ENCODE data around the gene FOXN3.

FOXN3 gene

GRCh38 chr14:89382901-89383845, 33.9 kb downstream of the FOXN3 start:
- DNase-seq = no peak

- DNase-seq = no peak
Measured at GRCh38 chr14:89382487-89382886, 34.5 kb downstream of the FOXN3 start.

- DNase-seq = no peak
Measured at GRCh38 chr14:89379891-89380820, 36.9 kb downstream of the FOXN3 start.

- DNase-seq = no peak
Measured at GRCh38 chr14:89379006-89379405, 38.0 kb downstream of the FOXN3 start.

GRCh38 chr14:89378119-89378518, 38.9 kb downstream of the FOXN3 start:
- peak; percentile 13 to 65 for DNase-seq

GRCh38 chr14:89377544-89377943, 39.5 kb downstream of the FOXN3 start:
- DNase-seq = no peak

- no peak for DNase-seq
Measured at GRCh38 chr14:89374908-89375307, 42.1 kb downstream of the FOXN3 start.

- DNase-seq = no peak
Measured at GRCh38 chr14:89373185-89373584, 43.8 kb downstream of the FOXN3 start.

- DNase-seq = no peak
Measured at GRCh38 chr14:89372512-89372883, 44.5 kb downstream of the FOXN3 start.

GRCh38 chr14:89371585-89372511, 45.2 kb downstream of the FOXN3 start:
- DNase-seq = no peak

- no peak for DNase-seq
Measured at GRCh38 chr14:89370781-89371180, 46.3 kb downstream of the FOXN3 start.

GRCh38 chr14:89370381-89370780, 46.7 kb downstream of the FOXN3 start:
- no peak for DNase-seq

- no peak for DNase-seq
Measured at GRCh38 chr14:89369656-89370055, 47.4 kb downstream of the FOXN3 start.

GRCh38 chr14:89368490-89369477, 48.2 kb downstream of the FOXN3 start:
- no peak for DNase-seq

- no peak for DNase-seq
Measured at GRCh38 chr14:89367779-89368120, 49.3 kb downstream of the FOXN3 start.

- DNase-seq = peak; percentile 56 to 81
Measured at GRCh38 chr14:89366864-89367778, 49.9 kb downstream of the FOXN3 start.

GRCh38 chr14:89365061-89365801, 51.8 kb downstream of the FOXN3 start:
- peak; percentile 92 to 94 for DNase-seq

- DNase-seq = no peak
Measured at GRCh38 chr14:89364316-89364715, 52.7 kb downstream of the FOXN3 start.

GRCh38 chr14:89360277-89360676, 56.8 kb downstream of the FOXN3 start:
- no peak for DNase-seq
